ENCODE results near the gene TKT.
"Not testable (repeated sequence)": the region's sequence is repeated elsewhere in the genome, so short reads cannot be mapped to it uniquely, and the experiment has no call there.

TKT gene

DNA sequence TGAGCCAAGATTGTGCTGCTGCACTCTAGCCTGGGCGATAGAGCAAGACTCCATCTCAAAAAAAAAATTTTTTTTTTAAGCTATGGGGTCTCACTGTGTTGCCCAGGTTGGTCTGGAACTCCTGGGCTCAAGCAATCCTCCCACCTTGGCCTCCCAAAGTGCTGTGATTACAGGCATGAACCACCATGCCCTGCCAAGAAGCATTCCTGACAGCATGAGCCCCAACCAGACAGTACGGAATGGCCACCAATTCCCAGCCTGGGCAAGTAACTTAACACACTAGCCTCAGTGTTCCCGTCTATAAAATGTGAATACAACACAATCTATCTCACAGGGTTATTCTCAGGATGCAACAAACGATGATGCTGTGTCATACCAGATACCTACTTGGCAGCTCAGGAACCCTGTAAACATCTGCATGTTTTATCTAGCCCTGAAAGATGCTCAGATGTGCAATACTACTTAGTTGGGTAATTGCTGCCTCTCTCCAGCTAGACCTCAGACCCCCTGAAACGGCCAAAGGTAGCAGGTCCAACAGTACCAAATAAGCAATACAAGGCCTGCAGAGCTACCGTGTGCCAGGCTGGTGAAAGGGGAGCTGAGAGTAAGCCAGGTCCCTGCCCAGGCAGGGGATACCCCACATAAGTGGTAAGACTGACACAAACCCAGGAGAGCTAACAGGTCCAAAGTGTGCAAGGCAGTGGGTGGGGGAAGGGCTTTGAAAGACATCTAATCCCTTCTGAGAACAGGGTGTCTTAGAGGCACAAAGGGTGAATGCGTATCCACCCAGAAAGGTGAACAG, 1.9 kb downstream of the TKT start:
- H3K27ac Mint-ChIP-seq: peak overlapping the region; percentile 84
- no peaks in the 10 kb centered on the region for H3K9me3 Mint-ChIP-seq (ENCODE audit: low read depth)
- no peaks in the 10 kb centered on the region for H3K36me3 Mint-ChIP-seq
- peaks cover 43% of the 10 kb centered on the region for H3K4me1 Mint-ChIP-seq (ENCODE audit: low read depth)
- no peaks in the 10 kb centered on the region for H3K27me3 Mint-ChIP-seq
- peak overlapping the region; percentile 93 for H3K4me3 Mint-ChIP-seq

DNA sequence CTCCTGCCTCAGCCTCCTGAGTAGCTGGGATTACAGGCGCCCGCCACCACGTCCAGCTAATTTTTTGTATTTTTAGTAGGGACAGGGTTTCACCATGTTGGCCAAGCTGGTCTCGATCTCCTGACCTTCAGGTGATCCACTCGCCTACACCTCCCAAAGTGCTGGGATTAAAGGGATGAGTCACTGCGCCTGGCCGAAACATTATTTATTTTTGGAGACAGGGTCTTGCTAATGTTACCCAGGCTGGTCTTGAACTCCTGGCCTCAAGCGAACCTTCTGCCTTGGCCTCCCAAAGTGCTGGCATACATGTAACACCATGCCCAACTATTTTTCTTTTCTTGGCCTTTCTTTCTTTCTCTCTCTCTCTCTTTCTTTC, 2.9 kb downstream of the TKT start:
- not testable (repeated sequence) for H3K27me3 Mint-ChIP-seq; H3K36me3 Mint-ChIP-seq; H3K9me3 Mint-ChIP-seq (ENCODE audit: low read depth)
- Mint-ChIP-seq H3K27ac (peak overlapping the region; percentile 41), H3K4me1 (ENCODE audit: low read depth) (peaks cover 49% of the 10 kb centered on the region), H3K4me3 (peak overlapping the region; percentile 93)

GRCh38 chr3:53252096-53252946, 3.5 kb downstream of the TKT start:
- Mint-ChIP-seq H3K27me3 (no peaks in the 10 kb centered on the region), H3K4me3 (peak overlapping the region; percentile 69), H3K4me1 (ENCODE audit: low read depth) (peaks cover 53% of the 10 kb centered on the region), H3K36me3 (no peaks in the 10 kb centered on the region), H3K27ac (no peak overlapping the region), H3K9me3 (ENCODE audit: low read depth) (no peaks in the 10 kb centered on the region)

DNA sequence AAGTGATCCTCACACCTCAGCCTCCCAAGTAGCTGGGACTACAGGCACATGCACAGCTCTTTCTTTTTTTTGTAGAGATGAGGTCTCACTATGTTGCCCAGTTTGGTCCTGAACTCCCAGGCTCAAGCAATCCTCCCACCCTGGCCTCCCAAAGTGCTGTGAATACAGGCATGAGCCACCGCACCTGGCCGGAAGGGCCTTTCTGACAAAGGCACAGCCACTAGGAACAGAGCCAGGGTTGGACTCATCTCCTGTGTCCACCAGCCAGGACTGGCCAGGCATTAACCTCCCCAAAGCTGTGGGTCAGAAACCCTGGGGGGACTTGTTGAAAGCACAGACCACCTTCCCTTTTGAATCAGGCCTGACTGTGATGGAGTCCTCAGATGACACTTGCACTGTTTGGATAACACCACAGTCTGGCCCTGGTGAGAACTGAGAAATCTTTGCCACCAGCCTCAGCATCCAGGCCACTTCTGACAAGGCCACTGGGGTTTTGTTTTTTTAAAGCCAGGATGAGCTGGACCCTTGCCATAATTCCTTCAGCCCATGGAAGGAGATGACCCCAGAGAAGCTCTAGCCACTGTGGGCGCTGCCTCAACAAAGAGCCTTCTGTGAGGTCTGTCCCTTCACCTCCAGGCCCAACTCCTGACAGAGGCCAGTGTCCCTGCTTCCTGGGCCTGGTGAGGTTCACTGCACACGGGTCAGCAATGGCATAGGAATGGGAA, 4.8 kb downstream of the TKT start:
- no peaks in the 10 kb centered on the region for H3K27me3 Mint-ChIP-seq
- peak overlapping the region; percentile 42 for H3K4me3 Mint-ChIP-seq
- peaks cover 57% of the 10 kb centered on the region for H3K4me1 Mint-ChIP-seq (ENCODE audit: low read depth)
- H3K9me3 Mint-ChIP-seq (ENCODE audit: low read depth): no peaks in the 10 kb centered on the region
- H3K36me3 Mint-ChIP-seq: peaks cover 6% of the 10 kb centered on the region
- H3K27ac Mint-ChIP-seq: no peak overlapping the region

GRCh38 chr3:53250453-53250852, 5.4 kb downstream of the TKT start:
- Mint-ChIP-seq H3K27ac (no peak overlapping the region), H3K4me1 (ENCODE audit: low read depth) (peaks cover 57% of the 10 kb centered on the region), H3K4me3 (no peak overlapping the region), H3K36me3 (peaks cover 6% of the 10 kb centered on the region), H3K27me3 (no peaks in the 10 kb centered on the region), H3K9me3 (ENCODE audit: low read depth) (no peaks in the 10 kb centered on the region)

DNA sequence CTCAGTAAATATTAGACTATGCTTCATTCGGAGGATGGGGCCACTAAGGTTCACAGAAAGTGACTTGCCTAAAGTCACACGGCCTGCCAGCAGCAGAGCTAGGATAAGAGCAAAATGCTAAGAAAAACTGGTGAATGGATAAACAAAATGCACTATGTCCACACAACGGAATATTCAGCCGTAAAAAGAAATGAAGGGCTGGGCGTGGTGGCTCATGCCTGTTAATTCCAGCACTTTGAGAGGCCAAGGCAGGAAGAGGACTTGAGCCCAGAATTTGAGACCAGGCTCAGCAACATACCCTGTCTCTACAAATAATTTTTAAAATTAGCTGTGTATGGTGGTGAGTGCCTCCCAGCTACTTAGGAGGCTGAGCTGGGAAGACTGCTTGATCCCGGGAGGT, 7.7 kb downstream of the TKT start:
- H3K4me1 Mint-ChIP-seq (ENCODE audit: low read depth): peaks cover 51% of the 10 kb centered on the region
- no peak overlapping the region for H3K27ac Mint-ChIP-seq
- peaks cover 6% of the 10 kb centered on the region for H3K36me3 Mint-ChIP-seq
- H3K9me3 Mint-ChIP-seq (ENCODE audit: low read depth): no peaks in the 10 kb centered on the region
- H3K4me3 Mint-ChIP-seq: no peak overlapping the region
- no peaks in the 10 kb centered on the region for H3K27me3 Mint-ChIP-seq

- Mint-ChIP-seq H3K4me3 (no peak overlapping the region), H3K27me3 (no peaks in the 10 kb centered on the region), H3K27ac (no peak overlapping the region), H3K4me1 (ENCODE audit: low read depth) (peaks cover 48% of the 10 kb centered on the region), H3K36me3 (peaks cover 6% of the 10 kb centered on the region), H3K9me3 (ENCODE audit: low read depth) (no peaks in the 10 kb centered on the region)
Measured at GRCh38 chr3:53247619-53248018, 8.2 kb downstream of the TKT start.

DNA sequence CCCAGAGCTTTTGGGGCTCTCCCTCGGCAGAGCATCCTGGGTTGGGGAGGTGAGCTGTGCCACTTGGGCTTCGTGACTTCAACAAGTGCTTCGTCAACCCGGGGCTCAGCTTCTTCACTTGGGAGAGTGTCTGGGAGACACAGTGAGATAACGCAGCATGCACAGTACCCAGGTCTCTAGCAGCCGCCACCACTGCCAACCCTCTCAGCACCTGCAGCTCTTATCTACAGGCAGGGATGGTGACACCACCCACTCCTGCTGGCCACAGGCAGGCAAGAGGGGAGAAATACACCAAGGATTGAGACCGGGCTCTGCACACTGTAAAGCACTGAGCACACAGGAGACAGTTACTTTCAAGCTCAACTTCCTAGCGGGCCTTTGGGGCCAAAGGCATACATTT, 11.6 kb downstream of the TKT start:
- H3K9me3 Mint-ChIP-seq (ENCODE audit: low read depth): no peaks in the 10 kb centered on the region
- H3K27me3 Mint-ChIP-seq: no peaks in the 10 kb centered on the region
- peaks cover 20% of the 10 kb centered on the region for H3K4me1 Mint-ChIP-seq (ENCODE audit: low read depth)
- H3K36me3 Mint-ChIP-seq: peaks cover 6% of the 10 kb centered on the region
- H3K4me3 Mint-ChIP-seq: no peak overlapping the region
- no peak overlapping the region for H3K27ac Mint-ChIP-seq

GRCh38 chr3:53243785-53244184, 12.0 kb downstream of the TKT start:
- Mint-ChIP-seq H3K4me1 (ENCODE audit: low read depth) (peaks cover 19% of the 10 kb centered on the region), H3K27ac (no peak overlapping the region), H3K27me3 (no peaks in the 10 kb centered on the region), H3K9me3 (ENCODE audit: low read depth) (no peaks in the 10 kb centered on the region), H3K4me3 (no peak overlapping the region), H3K36me3 (peaks cover 6% of the 10 kb centered on the region)

DNA sequence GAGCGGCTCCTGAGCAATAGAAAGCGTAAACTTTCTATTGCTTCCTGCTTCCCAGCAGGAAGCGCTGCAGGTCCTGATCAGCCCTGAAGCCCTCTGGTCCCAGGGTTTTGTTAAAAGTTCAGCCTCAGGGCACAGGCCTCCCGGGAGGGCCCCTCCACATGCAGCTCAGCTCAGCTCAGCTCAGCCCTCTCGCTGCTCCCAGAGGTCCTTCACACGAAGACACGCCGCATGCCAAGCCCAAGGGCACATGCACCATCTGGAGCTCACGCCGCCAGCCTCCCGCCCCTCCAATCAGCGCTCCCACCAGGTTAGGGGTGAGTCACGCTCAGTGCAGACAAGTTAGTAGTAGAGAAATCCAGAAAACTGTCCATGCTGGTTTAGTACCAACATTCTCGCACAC, 12.7 kb downstream of the TKT start:
- peaks cover 6% of the 10 kb centered on the region for H3K36me3 Mint-ChIP-seq

DNA sequence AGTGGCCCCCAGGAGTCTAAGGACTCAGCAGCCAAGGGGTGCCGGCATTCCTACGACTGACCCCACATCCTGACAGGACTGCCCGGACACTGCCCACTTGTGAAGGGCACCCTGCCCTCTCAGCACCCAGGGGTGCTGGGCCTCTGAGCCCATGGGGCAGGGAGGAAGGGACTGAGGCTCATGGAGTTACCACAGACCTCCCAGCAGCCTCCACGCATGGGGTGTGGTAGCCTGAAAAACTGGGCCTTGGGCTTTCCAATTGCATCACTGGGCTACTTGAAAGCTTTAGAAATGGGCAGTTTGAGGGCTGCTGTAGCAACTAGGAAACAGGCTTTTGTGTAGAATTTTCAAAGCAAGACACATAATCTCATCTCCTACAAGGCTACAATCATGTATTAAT, 13.2 kb downstream of the TKT start:
- no peaks in the 10 kb centered on the region for H3K27me3 Mint-ChIP-seq
- peaks cover 11% of the 10 kb centered on the region for H3K4me1 Mint-ChIP-seq (ENCODE audit: low read depth)
- no peak overlapping the region for H3K27ac Mint-ChIP-seq
- no peak overlapping the region for H3K4me3 Mint-ChIP-seq
- no peaks in the 10 kb centered on the region for H3K9me3 Mint-ChIP-seq (ENCODE audit: low read depth)
- peaks cover 6% of the 10 kb centered on the region for H3K36me3 Mint-ChIP-seq

More for the DNA sequence above, 12.7 kb downstream of the TKT start:
- Mint-ChIP-seq H3K27ac (no peak overlapping the region), H3K27me3 (no peaks in the 10 kb centered on the region), H3K4me3 (no peak overlapping the region), H3K9me3 (ENCODE audit: low read depth) (no peaks in the 10 kb centered on the region), H3K4me1 (ENCODE audit: low read depth) (peaks cover 16% of the 10 kb centered on the region)

DNA sequence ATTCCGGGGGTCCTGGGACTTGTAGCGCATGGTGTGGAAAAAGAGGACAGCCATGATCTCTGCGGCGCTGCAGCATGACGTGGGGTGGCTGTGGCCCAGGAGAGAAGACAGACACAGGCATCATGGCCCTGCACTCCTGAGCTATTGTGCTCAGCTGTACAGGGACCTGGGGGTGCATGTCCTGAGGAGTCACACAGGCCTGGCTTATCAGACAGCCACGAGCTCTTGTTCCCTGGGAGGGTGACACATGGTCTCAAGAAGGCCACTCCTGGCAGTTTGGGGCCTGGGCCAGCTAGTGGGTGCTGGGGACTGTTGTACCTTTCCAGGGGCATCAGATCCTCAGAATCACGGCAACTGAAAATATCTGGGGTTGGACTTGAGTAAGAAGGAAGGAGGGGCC, 13.7 kb downstream of the TKT start:
- H3K4me3 Mint-ChIP-seq: no peak overlapping the region
- H3K27ac Mint-ChIP-seq: no peak overlapping the region
- H3K4me1 Mint-ChIP-seq (ENCODE audit: low read depth): peaks cover 10% of the 10 kb centered on the region

GRCh38 chr3:53240989-53241972, 14.5 kb downstream of the TKT start:
- H3K9me3 Mint-ChIP-seq (ENCODE audit: low read depth): no peaks in the 10 kb centered on the region
- peaks cover 3% of the 10 kb centered on the region for H3K36me3 Mint-ChIP-seq
- no peaks in the 10 kb centered on the region for H3K27me3 Mint-ChIP-seq
- H3K27ac Mint-ChIP-seq: no peak overlapping the region
- no peak overlapping the region for H3K4me3 Mint-ChIP-seq
- peaks cover 7% of the 10 kb centered on the region for H3K4me1 Mint-ChIP-seq (ENCODE audit: low read depth)

More for the DNA sequence above, 13.7 kb downstream of the TKT start:
- Mint-ChIP-seq H3K27me3 (no peaks in the 10 kb centered on the region), H3K36me3 (peaks cover 6% of the 10 kb centered on the region), H3K9me3 (ENCODE audit: low read depth) (no peaks in the 10 kb centered on the region)

GRCh38 chr3:53239800-53240199, 16.0 kb downstream of the TKT start:
- Mint-ChIP-seq H3K36me3 (peaks cover 2% of the 10 kb centered on the region), H3K4me3 (no peak overlapping the region), H3K27me3 (no peaks in the 10 kb centered on the region), H3K9me3 (ENCODE audit: low read depth) (no peaks in the 10 kb centered on the region), H3K27ac (no peak overlapping the region), H3K4me1 (ENCODE audit: low read depth) (peaks cover 7% of the 10 kb centered on the region)
